Trophoblast cell (in vitro differentiated cells and primary cell): ENCODE measurements around the gene ROBO1.

ENCODE experiments used
- DNase-seq, 2 donors: peaks; one replicate each; pipeline ENCODE4 v3.0.0-alpha.2; 2016
- H2AFZ ChIP-seq: 2 replicates; pipeline ENCODE4 v1.6.1; 2013; ENCODE audit warnings: low read length, moderate library complexity, mild to moderate bottlenecking; ENCODE audit not compliant: insufficient read depth, poor library complexity
- H2AK5ac ChIP-seq: 2 replicates; pipeline ENCODE4 v1.6.1; 2013; ENCODE audit warnings: mild to moderate bottlenecking, low read length
- H2BK120ac ChIP-seq: 2 replicates; pipeline ENCODE4 v1.6.1; 2013; ENCODE audit warnings: low read length, mild to moderate bottlenecking, moderate library complexity; ENCODE audit not compliant: insufficient read depth, poor library complexity
- H2BK12ac ChIP-seq: 2 replicates; pipeline ENCODE4 v1.6.1; 2013; ENCODE audit warnings: mild to moderate bottlenecking, low read length, moderate library complexity
- H2BK5ac ChIP-seq: 2 replicates; pipeline ENCODE4 v1.6.1; 2013; ENCODE audit warnings: low read length, low read depth, moderate library complexity, mild to moderate bottlenecking; ENCODE audit not compliant: poor library complexity
- H3K14ac ChIP-seq: 2 replicates; pipeline ENCODE4 v1.6.1; 2013; ENCODE audit warnings: mild to moderate bottlenecking, low read length
- H3K18ac ChIP-seq: 2 replicates; pipeline ENCODE4 v1.6.1; 2013; ENCODE audit warnings: mild to moderate bottlenecking, low read length
- H3K23ac ChIP-seq: 2 replicates; pipeline ENCODE4 v1.6.1; 2013; ENCODE audit warnings: low read length
- H3K27ac ChIP-seq: 2 replicates; pipeline ENCODE4 v1.5.1; 2013; ENCODE audit warnings: low read depth, mild to moderate bottlenecking, inconsistent platforms, low read length, moderate library complexity
- H3K27me3 ChIP-seq: 2 replicates; pipeline ENCODE4 v1.6.1; 2013; ENCODE audit warnings: inconsistent platforms, mild to moderate bottlenecking, low read length, moderate library complexity; ENCODE audit not compliant: insufficient read depth
- H3K36me3 ChIP-seq, 2 experiments: 1 replicate in 1 of 2; 2 replicates in 1 of 2; pipeline ENCODE4 v1.6.1; 2013; ENCODE audit warnings: low read length in 2 of 2, mild to moderate bottlenecking in 2 of 2, moderate library complexity in 1 of 2; ENCODE audit not compliant: insufficient read depth in 2 of 2, control insufficient read depth in 1 of 2
- H3K4ac ChIP-seq: 2 replicates; pipeline ENCODE4 v1.6.1; 2013; ENCODE audit warnings: low read depth, mild to moderate bottlenecking, low read length, moderate library complexity
- H3K4me1 ChIP-seq, 2 experiments: 1 replicate in 1 of 2; 2 replicates in 1 of 2; pipeline ENCODE4 v1.6.1; 2013; ENCODE audit warnings: low read length in 2 of 2, mild to moderate bottlenecking in 2 of 2, moderate library complexity in 1 of 2; ENCODE audit not compliant: insufficient read depth in 2 of 2, control insufficient read depth in 1 of 2
- H3K4me2 ChIP-seq: 2 replicates; pipeline ENCODE4 v1.6.1; 2013; ENCODE audit warnings: inconsistent platforms, mild to moderate bottlenecking, low read length, moderate library complexity
- H3K4me3 ChIP-seq: 2 replicates; pipeline ENCODE4 v1.5.1; 2013; ENCODE audit warnings: mild to moderate bottlenecking, low read depth, low read length, inconsistent platforms
- H3K79me1 ChIP-seq: one replicate; pipeline ENCODE4 v1.6.1; 2013; ENCODE audit warnings: low read length
- H3K79me2 ChIP-seq: 2 replicates; pipeline ENCODE4 v1.6.1; 2013; ENCODE audit warnings: low read length, mild to moderate bottlenecking; ENCODE audit not compliant: control insufficient read depth, insufficient read depth, poor library complexity
- H3K9ac ChIP-seq: 2 replicates; pipeline ENCODE4 v1.6.1; 2013; ENCODE audit warnings: mild to moderate bottlenecking, low read length
- H3K9me3 ChIP-seq: 2 replicates; pipeline ENCODE4 v1.6.1; 2013; ENCODE audit warnings: low read depth, mild to moderate bottlenecking, control low read depth, inconsistent platforms, low read length; ENCODE audit not compliant: insufficient read depth
- H4K12ac ChIP-seq: 2 replicates; pipeline ENCODE4 v1.6.1; 2013; ENCODE audit warnings: low read depth, mild to moderate bottlenecking, low read length, moderate library complexity
- H4K8ac ChIP-seq: 2 replicates; pipeline ENCODE4 v1.6.1; 2013; ENCODE audit warnings: low read depth, mild to moderate bottlenecking, low read length, moderate library complexity
- H4K91ac ChIP-seq: one replicate; pipeline ENCODE4 v1.6.1; 2013; ENCODE audit warnings: low read depth, mild to moderate bottlenecking, low read length, moderate library complexity
- WGBS: extraction: QIAGEN DNeasy Blood & Tissue Kit; methylation state at CpG from one replicate; pipeline ENCODE4 v1.1.7; 2013; ENCODE audit warnings: missing lambda C conversion rate; ENCODE audit not compliant: insufficient read length, insufficient coverage; ENCODE audit errors: extremely low coverage; 5-methylcytosine and 5-hydroxymethylcytosine counted together

The ROBO1 gene

GRCh38 chr3:78848392-78849288 lies 919.2 kb downstream of the ROBO1 start:
- Histone ChIP-seq H2BK12ac (no peak overlapping the region), H3K79me2 (no peaks in the 10 kb centered on the region), H3K14ac (no peak overlapping the region), H3K27me3 (no peaks in the 10 kb centered on the region), H4K8ac (no peak overlapping the region), H2AFZ (no peak overlapping the region), H3K4ac (no peak overlapping the region), H4K12ac (no peak overlapping the region), H2BK5ac (no peak overlapping the region), H3K4me2 (no peak overlapping the region), H3K9ac (no peak overlapping the region), H3K27ac (no peak overlapping the region), H3K4me3 (no peak overlapping the region), H3K18ac (no peak overlapping the region), H4K91ac (no peak overlapping the region), H3K36me3 (no peaks in the 10 kb centered on the region), H3K9me3 (no peaks in the 10 kb centered on the region), H3K4me1 (peaks cover 0 to 4% of the 10 kb centered on the region in 2 experiments), H3K79me1 (peaks cover 2% of the 10 kb centered on the region), H2BK120ac (no peak overlapping the region), H3K23ac (no peak overlapping the region), H2AK5ac (no peak overlapping the region)
- DNase-seq, result peak in 1 of 2 donors; percentile 4
- no CpG with 5 or more reads among the region's 7 CpGs for WGBS

DNA sequence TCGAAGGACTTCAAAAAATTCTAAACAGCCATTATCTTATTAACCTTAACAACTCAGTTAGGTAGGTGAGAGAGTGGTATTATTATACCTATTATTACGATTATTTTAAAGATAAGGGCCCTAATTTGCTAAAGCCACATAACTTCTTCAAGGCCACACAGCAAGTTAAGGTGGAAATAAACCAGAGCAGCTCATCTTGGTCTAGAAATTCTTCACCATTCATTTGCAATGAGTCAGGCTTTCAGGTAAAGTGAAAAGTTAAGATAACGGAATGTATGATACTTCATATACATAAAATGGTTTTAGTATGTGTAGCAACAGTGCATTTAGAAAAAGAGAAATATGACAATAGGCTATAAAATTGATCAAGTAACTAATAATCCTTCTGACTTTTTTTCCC lies 920.2 kb downstream of the ROBO1 start:
- Histone ChIP-seq H3K9ac (no peak overlapping the region), H3K79me2 (no peaks in the 10 kb centered on the region), H3K18ac (no peak overlapping the region), H4K12ac (no peak overlapping the region), H3K14ac (no peak overlapping the region), H2BK5ac (no peak overlapping the region), H3K79me1 (peaks cover 2% of the 10 kb centered on the region), H2AK5ac (no peak overlapping the region), H2BK120ac (no peak overlapping the region), H3K9me3 (no peaks in the 10 kb centered on the region), H3K36me3 (no peaks in the 10 kb centered on the region), H3K4me3 (no peak overlapping the region), H3K4me2 (no peak overlapping the region), H2BK12ac (no peak overlapping the region), H2AFZ (no peak overlapping the region), H3K4me1 (peaks cover 0 to 4% of the 10 kb centered on the region in 2 experiments), H3K27ac (no peak overlapping the region), H4K91ac (no peak overlapping the region), H3K27me3 (no peaks in the 10 kb centered on the region), H4K8ac (no peak overlapping the region), H3K23ac (no peak overlapping the region), H3K4ac (no peak overlapping the region)
- DNase-seq, result peak in 1 of 2 donors; percentile 51
- no CpG with 5 or more reads among the region's 3 CpGs for WGBS

DNA sequence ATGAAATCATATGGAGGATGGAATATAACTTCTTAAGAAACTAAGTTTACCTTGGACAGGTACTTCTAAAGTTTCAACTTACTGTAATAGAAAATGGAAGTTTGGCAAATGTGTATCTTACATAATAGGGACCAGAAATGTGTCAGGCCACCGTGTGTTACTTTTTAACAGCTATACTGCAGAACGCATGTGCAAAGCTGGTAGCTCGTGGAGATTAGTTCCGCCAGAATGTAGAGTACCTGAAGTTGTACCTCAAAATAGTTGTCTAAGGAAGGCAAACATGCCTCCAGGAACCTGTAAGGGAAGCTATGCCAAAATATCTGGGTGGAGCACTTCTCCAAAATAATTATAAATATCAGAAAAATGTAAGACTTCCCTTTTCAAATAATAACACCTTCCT lies 920.6 kb downstream of the ROBO1 start:
- WGBS, result no CpG with 5 or more reads among the region's 4 CpGs
- Histone ChIP-seq H2BK12ac (peak overlapping the region; percentile 54), H3K14ac (no peak overlapping the region), H3K18ac (no peak overlapping the region), H4K8ac (no peak overlapping the region), H3K23ac (no peak overlapping the region), H3K9me3 (no peaks in the 10 kb centered on the region), H3K27ac (peak overlapping the region; percentile 64), H3K36me3 (no peaks in the 10 kb centered on the region), H4K12ac (no peak overlapping the region), H3K4me1 (peaks cover 0 to 4% of the 10 kb centered on the region in 2 experiments), H3K79me1 (peaks cover 2% of the 10 kb centered on the region), H3K4me3 (no peak overlapping the region), H4K91ac (no peak overlapping the region), H2AFZ (no peak overlapping the region), H3K4me2 (no peak overlapping the region), H3K79me2 (no peaks in the 10 kb centered on the region), H2BK5ac (peak overlapping the region; percentile 84), H3K27me3 (no peaks in the 10 kb centered on the region), H3K4ac (no peak overlapping the region), H2AK5ac (no peak overlapping the region), H2BK120ac (no peak overlapping the region), H3K9ac (no peak overlapping the region)
- DNase-seq, result no peak

DNA sequence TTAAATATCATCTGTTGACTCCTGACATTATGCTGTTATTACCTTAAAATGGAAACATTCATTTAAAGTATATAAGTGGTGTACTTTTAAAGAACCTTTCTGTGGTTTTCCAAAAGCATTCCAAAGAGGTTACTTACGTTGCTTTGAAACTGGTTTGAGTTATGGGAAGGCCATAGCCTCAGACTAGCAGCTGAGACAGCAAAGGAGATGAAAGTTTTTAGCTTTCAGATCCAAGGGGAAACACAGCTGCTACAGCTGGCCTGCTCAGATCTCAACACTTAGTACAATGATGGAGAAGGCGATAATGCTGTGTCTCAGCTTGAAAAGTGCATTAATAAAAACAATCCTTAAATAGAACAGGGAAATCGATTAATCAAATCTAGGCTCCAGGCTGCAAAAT lies 921.1 kb downstream of the ROBO1 start:
- H3K4ac ChIP-seq, result no peak overlapping the region
- no peak overlapping the region for H3K4me3 ChIP-seq
- no peaks in the 10 kb centered on the region for H3K9me3 ChIP-seq
- peaks cover 0 to 4% of the 10 kb centered on the region in 2 experiments for H3K4me1 ChIP-seq
- no peak overlapping the region for H2AFZ ChIP-seq
- no peak overlapping the region for H3K27ac ChIP-seq
- no peak overlapping the region for H4K12ac ChIP-seq
- peaks cover 2% of the 10 kb centered on the region for H3K79me1 ChIP-seq
- DNase-seq, result peak in 1 of 2 donors; percentile 34
- H3K18ac ChIP-seq, result no peak overlapping the region
- H3K79me2 ChIP-seq, result no peaks in the 10 kb centered on the region
- H2BK12ac ChIP-seq, result no peak overlapping the region
- H4K91ac ChIP-seq, result no peak overlapping the region
- no peaks in the 10 kb centered on the region for H3K36me3 ChIP-seq
- no peak overlapping the region for H2BK120ac ChIP-seq
- H3K14ac ChIP-seq, result no peak overlapping the region
- no peak overlapping the region for H3K9ac ChIP-seq
- H4K8ac ChIP-seq, result no peak overlapping the region
- H3K27me3 ChIP-seq, result no peaks in the 10 kb centered on the region
- no peak overlapping the region for H2BK5ac ChIP-seq
- H3K23ac ChIP-seq, result no peak overlapping the region
- no peak overlapping the region for H2AK5ac ChIP-seq
- no peak overlapping the region for H3K4me2 ChIP-seq
- no CpG with 5 or more reads among the region's 3 CpGs for WGBS
